NCI-H2107 treated with DMSO at 0.1 percent for 48 hours (cell line): ENCODE results near the gene HOXD9.

ENCODE experiments used
- DNase-seq: peaks from one replicate; lab custom pipeline; 2025; ENCODE audit not compliant: unreplicated experiment; lab: John Stamatoyannopoulos, UW

The HOXD9 gene

GRCh38 chr2:176098366-176099158, 24.0 kb upstream of the HOXD9 start:
- DNase-seq: no peak

DNA sequence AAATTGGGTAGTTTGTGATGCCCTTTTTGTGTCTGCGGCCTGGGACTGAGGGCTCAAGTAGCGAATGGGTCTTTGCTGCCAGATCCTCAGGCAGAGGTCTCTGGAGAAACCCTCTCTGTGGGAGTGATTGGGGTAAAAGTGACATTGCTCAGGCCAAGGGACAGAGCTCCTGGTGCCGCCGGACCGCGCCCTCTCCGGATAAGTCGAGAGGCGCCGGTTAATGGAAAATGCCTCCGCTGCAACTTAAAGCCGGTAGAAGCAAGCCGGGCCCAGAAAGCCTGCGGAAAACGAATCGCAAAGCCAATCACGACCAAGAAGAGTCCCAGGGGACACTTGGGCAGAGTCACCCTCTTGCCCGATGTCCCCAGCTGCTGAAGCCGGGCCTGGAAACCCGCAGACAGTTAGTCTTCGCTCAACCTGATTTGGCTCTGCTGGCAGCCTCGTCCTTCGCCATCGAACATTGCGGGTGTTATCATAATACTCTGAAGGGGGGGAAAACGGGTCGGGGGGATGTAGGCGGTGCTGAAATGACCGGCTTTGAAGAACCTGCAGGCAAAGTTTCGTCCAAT, 23.3 kb upstream of the HOXD9 start:
- DNase-seq: no peak

DNA sequence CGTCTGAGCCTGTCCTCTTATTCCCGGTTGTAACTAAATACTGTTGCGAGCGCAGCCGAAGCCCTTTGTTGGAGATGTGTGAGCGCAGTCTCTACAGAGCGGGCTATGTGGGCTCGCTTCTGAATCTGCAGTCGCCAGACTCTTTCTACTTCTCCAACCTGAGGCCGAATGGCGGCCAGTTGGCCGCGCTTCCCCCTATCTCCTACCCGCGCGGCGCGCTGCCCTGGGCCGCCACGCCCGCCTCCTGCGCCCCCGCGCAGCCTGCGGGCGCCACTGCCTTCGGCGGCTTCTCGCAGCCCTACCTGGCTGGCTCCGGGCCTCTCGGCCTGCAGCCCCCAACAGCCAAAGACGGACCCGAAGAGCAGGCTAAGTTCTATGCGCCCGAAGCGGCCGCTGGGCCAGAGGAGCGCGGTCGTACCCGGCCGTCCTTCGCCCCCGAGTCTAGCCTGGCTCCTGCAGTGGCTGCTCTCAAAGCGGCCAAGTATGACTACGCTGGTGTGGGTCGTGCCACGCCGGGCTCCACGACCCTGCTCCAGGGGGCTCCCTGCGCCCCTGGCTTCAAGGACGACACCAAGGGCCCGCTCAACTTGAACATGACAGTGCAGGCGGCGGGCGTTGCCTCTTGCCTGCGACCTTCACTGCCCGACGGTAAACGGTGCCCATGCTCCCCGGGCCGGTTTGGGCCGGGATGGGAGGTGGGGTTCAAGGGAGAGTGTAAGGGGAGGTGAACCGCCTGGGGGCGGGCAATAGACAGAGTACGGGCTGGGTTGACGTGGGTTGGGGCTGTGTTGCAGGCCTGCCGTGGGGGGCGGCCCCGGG, 22.6 kb upstream of the HOXD9 start, which contains the start of gene HOXD12:
Gene HOXD12 (plus strand): TSS at position 68 of the 819 bp plus-strand sequence. CDS start 7 bp downstream, at position 75.
- no peak for DNase-seq

DNA sequence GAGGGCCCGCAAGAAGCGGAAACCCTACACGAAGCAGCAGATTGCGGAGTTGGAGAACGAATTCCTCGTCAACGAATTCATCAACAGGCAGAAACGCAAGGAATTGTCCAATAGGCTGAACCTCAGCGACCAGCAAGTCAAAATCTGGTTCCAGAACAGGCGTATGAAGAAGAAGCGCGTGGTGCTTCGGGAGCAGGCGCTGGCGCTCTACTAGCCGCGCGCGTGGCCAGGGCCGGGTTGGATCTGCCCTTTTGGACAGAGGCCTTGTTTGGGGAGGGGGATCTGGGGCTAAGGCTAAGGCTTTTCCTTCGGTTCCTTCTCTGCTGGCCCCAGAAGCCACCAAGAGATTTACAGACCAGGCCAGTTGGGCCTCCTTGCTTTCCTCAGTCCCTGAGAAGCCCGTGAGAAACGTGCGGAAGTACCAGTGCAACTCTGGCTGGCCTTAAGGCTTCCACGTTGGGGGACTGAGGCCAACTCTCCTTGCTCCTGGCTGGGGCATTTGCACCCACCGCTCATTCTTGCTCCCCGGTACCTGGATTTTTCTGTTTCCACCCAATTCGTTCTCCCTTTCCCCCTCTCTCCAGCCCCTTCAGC, 21.9 kb upstream of the HOXD9 start:
- DNase-seq: no peak

DNA sequence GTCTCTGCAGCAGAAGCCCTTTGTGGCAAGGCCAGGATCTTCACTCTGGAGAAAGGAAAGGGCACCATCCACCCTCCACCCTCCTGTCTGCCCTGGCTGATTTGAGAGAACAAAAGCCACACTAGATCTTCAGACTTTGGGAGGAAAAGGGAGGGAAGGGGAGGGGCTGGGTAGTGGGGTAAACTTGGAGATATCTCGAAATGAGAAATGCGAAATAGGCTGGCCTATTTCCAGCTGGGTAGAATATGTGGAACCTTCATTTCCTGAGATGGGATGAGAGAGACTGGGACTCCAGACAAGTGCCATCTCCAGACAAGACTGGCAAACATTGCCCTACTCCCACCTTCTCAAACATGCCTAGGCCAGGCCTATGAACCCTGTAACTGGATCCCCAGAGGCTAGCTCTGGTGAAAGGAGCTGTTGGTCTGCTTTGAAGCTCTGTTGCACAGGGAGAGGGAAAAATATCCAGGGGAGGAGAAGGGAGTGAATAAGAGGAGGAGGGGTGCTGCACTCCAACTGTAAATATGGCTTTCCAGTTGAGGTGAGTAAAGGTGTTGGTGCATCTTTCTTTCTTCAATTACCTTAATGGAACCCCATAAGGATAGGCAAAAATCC, 21.2 kb upstream of the HOXD9 start:
- no peak for DNase-seq

DNA sequence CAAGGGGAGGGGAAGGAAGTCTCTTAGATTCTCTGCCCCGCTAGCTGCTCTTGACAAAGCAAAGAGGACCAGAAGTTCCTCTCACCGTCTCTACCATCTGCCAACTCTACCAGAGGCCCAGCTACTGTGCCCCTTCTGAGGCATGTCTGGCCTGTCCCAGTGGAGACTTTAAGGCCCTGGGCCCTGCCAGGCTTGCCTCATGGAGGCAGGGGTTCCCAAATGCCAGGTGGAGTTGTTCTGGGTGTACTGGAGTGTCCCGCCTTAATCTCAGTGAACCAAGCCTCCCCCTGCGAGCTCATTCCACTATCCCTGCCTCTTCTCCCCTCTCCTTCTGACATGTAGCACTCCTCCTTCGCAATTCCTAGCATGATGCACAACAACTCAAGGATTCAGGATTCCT, 20.7 kb upstream of the HOXD9 start:
- DNase-seq: no peak

- DNase-seq: no peak
Measured at GRCh38 chr2:176102309-176102866, 20.1 kb upstream of the HOXD9 start.

DNA sequence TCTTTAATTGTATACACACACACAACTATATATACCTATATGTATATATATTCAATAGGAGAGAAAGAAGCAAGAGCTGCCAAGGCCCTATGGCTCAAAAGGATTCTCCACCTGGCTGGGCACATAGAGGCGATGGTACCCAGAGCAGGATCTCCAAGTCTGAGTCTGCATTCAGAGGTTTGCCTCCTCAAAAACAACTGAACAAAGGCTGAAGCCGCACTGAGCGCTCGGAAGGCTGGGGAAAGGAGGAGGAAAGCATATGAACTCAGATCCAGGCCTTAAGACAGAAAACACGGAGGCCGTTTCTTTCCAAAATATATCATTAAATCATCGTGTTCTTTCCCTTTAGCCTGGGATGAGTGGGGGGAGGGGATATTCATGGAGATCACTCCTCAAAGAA, 19.3 kb upstream of the HOXD9 start:
- DNase-seq: no peak

DNA sequence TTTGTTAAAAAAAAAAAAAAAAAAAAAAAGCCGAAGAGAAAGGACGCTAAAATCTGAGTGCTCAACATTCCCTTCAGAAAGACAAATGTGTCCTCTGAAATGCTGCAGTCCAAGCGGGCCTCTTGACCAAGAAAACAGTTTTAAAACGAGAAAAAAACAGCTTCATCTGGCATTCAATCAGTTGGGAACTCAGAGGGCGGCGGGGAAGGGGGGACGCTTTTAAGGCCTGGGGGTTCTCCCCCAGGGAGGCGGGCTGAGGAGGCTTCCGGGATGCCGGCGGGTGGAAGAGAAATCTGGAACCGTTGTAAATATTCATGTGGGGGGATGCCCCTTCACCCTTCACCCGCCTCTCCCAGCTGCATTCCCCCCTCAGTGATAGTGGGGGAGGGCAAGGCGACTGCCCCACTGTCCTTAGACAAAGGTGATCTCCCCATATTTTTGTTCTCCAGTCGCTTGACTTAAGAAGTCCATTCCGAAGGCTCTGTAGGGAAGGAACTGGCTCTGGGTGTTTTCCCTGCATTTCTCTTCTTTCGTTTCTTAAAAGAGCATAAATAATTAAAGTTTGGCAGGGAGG, 18.7 kb upstream of the HOXD9 start:
- DNase-seq: no peak

DNA sequence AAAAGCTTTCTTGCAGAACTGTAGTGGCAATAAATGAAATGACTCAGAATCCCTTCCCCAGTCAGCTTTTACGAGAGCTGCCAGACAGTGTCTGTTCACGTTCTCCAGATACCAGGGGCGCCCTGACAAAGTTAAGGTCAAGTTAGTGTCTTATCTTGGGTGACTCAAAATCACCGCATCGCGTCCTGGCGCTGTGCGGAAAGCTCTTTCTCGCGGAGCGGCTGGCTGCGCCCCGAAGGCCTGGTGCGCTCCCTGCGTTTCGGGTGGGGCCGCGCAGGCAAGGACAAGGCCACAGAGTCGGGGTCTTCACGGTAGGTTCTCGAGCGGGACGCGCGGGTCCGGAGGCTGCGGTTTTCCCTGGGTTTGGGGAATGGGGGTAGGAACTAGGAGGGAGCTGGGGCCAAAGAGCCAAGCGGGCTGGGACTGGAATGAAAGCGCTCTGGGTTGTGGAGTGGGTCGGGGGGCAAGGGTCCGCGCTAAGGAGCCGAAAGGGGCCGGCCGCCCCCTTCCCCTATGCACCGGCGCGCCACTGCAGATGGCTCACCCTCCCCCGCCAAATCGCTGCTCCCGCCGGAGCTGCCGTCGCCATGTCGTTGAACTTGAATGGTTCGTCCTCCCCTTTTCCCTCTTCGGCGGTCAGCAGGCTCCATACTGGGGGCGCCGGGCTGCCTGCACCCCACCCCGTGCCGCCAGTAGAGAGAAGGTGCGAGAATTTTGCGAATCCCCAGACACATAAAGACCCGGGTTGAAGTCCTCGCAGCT, 18.0 kb upstream of the HOXD9 start:
- no peak for DNase-seq

- no peak for DNase-seq
Measured at GRCh38 chr2:176105078-176105729, 17.3 kb upstream of the HOXD9 start.

DNA sequence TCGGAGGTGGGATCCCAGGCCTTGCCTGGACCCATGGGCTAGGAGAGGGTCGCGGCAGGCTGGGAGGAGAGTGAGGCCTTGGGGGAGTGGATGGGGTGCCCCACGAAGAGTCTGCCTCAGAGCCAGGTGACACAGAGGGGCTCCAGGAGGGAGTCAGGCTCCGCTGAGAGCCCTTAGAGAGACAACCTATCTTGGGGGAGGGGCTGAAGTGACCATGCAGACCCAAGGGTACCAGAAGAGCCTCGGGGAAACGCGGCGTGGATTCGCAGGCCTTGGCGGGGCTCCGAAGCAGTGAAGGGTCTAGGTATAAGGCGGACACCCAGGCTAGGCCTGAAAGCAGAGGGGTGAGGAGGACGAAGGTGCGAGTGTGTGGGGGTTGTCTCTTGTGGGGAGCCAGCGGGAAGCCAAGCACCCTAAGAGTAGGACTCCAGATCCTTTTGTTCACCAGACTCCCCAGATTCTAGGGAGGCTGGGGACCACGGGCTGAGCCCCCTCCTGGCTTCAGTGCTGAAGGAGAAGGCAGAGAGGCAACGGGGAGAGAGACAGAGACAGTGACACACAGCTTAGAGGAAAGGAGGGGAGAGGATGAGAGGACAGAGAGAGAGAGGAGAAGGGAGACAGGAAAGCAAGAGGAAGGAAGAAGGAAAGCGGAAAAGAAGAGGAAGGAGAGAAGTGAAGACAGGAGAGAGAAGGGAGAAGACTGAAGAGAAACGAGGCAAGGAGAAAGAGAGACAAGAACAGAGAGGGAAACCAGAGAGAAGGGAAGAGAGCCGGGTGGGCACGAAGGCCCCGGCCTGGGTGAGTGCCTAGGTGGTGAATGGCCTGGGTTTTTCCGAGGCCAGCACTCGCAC, 16.6 kb upstream of the HOXD9 start:
- no peak for DNase-seq

GRCh38 chr2:176106581-176107539, 15.7 kb upstream of the HOXD9 start, which contains the start of gene HOXD11:
Gene HOXD11, plus strand, starts transcription at chr2:176107280. Its CDS starts 76 bp downstream, at chr2:176107356.
- DNase-seq: no peak

GRCh38 chr2:176107731-176108181, 14.8 kb upstream of the HOXD9 start:
- no peak for DNase-seq

GRCh38 chr2:176109192-176109901, 13.2 kb upstream of the HOXD9 start:
- DNase-seq: no peak

DNA sequence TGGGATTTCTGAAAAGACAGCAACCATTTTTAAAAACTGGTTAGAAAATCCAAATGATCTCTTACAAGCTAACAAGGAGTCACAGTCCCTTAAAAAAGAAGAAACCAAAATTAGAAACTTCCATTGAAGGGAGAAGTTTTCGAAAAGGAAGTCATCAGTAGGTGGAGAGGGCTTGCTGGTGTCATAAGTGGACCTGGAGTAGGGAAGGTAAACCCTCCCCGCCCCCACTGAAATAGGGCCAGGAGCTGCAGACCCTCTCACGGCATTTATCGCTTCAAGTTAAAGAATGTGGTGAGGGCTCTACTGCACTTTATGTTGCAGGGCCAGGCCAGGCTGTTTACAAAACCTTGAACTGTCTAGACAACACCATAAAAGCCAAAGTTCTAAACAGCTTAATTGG, 12.6 kb upstream of the HOXD9 start:
- DNase-seq: no peak
